Measurements from ENCODE around the gene PPP1R37. TPM values are rescaled to one million over a fixed set of nuclear protein-coding genes. Genes with fewer than 3 reads are reported as not detected.

Gene PPP1R37
- total and polyA plus RNA-seq, 2 donors (not counting 1 experiment from before 2014, with no cell fraction given), result 20.7 to 28.1 TPM

DNA sequence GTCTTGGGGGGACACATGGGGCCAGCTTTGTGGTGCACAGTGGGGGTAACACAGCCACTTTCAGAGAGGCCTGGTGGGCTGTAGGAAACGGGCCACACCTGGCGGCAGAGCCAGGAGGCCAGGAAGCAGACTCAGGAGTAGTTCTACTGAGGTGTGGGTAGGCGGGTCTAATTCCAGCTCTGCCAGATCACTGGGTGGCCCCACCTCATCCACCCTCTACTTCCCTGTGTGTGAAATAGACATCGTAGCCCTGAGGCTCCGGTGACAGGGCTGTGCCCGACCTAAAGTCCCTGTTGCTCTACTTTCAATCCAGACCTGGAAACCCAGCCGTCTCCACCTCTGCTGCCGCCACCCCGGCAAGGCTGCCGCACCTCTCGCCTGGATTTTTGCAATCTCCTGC, 63.8 kb downstream of the PPP1R37 start:
- peaks cover 41% of the 10 kb centered on the region for H3K27me3 Mint-ChIP-seq
- no peaks in the 10 kb centered on the region for H3K79me2 ChIP-seq (ENCODE audit: control insufficient read depth, insufficient read depth, low read length)
- ChIA-PET CTCF (no interaction called here), POLR2A (no interaction called here)
- DNase-seq (no peak), ATAC-seq (ENCODE audit: low read depth) (no peak)
- peaks cover 16% of the 10 kb centered on the region for H3K4me1 Mint-ChIP-seq
- no peak overlapping the region for H3K4me2 ChIP-seq (replicated peaks; ENCODE audit: low read depth, low read length, poor library complexity, severe bottlenecking)
- intact Hi-C loops (cut with micrococcal nuclease), result no loop called here
- peaks cover 0 to 51% (median 14%) of the 10 kb centered on the region in 4 experiments for H3K27me3 ChIP-seq (replicated peaks in 1 of 4; ENCODE audit: control extremely low read depth in 1 of 4, control insufficient read depth in 3 of 4, insufficient read depth in 4 of 4, low read length in 3 of 4)
- peaks cover 22 to 24% of the 10 kb centered on the region in 2 donors for H3K4me1 ChIP-seq (ENCODE audit: control insufficient read depth in 2 of 2, insufficient read depth in 2 of 2, low read length in 2 of 2)
- 93% methylated on average over 8 of the region's 11 CpGs for WGBS (ENCODE audit: insufficient coverage)
- H3K9me3 ChIP-seq (ENCODE audit: control extremely low read depth in 1 of 3, control insufficient read depth in 2 of 3, insufficient read depth in 1 of 3, low read length in 2 of 3), result peaks cover 0 to 20% (median 0%) of the 10 kb centered on the region in 3 donors
- no peak overlapping the region for H3K9ac ChIP-seq (ENCODE audit: low read length)
- H3K4me3 ChIP-seq (ENCODE audit: control extremely low read depth in 1 of 5, extremely low read depth in 1 of 5, insufficient read depth in 1 of 5, low read depth in 2 of 5, low read length in 4 of 5), result no peak overlapping the region
- no peak overlapping the region for H3K27ac ChIP-seq (ENCODE audit: low read length in 2 of 2)
- H2AFZ ChIP-seq (ENCODE audit: insufficient read depth, low read depth, low read length, poor library complexity, severe bottlenecking), result no peak overlapping the region
- no peaks in the 10 kb centered on the region for H3K9me3 Mint-ChIP-seq (ENCODE audit: insufficient read depth)
- H3K4me3 Mint-ChIP-seq, result no peak overlapping the region
- no peak overlapping the region for H3K27ac Mint-ChIP-seq
- no peaks in the 10 kb centered on the region for H3K36me3 ChIP-seq (replicated peaks in 1 of 2; ENCODE audit: control extremely low read depth in 1 of 2, control insufficient read depth in 1 of 2, extremely low read depth in 1 of 2, insufficient read depth in 2 of 2, low read length in 1 of 2)
- TF ChIP-seq, protein P1, sequence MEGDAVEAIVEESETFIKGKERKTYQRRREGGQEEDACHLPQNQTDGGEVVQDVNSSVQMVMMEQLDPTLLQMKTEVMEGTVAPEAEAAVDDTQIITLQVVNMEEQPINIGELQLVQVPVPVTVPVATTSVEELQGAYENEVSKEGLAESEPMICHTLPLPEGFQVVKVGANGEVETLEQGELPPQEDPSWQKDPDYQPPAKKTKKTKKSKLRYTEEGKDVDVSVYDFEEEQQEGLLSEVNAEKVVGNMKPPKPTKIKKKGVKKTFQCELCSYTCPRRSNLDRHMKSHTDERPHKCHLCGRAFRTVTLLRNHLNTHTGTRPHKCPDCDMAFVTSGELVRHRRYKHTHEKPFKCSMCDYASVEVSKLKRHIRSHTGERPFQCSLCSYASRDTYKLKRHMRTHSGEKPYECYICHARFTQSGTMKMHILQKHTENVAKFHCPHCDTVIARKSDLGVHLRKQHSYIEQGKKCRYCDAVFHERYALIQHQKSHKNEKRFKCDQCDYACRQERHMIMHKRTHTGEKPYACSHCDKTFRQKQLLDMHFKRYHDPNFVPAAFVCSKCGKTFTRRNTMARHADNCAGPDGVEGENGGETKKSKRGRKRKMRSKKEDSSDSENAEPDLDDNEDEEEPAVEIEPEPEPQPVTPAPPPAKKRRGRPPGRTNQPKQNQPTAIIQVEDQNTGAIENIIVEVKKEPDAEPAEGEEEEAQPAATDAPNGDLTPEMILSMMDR (IDR thresholded peaks at IDR 0.05), result no peak
- TF ChIP-seq EZH2 (IDR thresholded peaks at IDR 0.05; ENCODE audit: borderline replicate concordance, insufficient read depth, low read depth, low read length, poor library complexity, severe bottlenecking), result no peak
- H4K20me1 ChIP-seq (ENCODE audit: control insufficient read depth, insufficient read depth, low read length, poor library complexity, severe bottlenecking), result no peaks in the 10 kb centered on the region

DNA sequence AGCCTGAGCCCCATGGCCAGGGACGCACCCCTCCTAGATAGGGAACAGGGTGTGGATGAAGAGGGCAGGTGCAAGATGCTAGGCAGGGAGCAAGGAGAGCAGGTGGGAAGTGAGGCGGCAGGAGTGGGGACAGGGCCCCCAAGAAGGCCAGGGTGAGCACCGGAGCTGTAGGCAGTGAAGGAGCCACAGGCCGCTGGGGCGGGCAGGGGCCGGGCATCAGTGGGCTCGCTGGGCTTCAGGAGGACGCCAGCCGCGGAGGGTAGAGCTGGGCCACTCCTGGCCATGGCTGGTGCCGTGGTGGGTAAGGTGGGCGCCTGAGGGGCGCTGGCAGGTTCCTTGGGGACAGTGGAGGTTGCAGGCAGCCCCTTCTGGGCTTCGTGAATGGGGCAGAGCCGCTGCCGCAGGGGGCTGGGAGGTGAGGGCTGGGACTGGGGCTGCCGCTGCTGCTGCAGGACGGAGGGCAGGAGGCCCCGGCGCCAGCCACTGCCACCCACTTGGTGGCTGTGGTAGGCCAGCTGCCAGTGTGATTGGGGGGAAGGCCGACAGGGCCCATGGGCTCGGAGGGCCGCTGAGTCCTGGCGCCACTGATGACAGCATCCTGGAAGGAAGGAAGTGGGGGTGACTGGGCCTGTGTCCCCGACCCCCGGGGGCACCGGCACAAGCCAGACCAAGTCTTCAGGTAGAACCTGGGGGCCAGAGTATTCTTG, 65.7 kb downstream of the PPP1R37 start:
- intact Hi-C loops (cut with micrococcal nuclease), result no loop called here
- Histone ChIP-seq H3K36me3 (replicated peaks in 1 of 2; ENCODE audit: control extremely low read depth in 1 of 2, control insufficient read depth in 1 of 2, extremely low read depth in 1 of 2, insufficient read depth in 2 of 2, low read length in 1 of 2) (no peaks in the 10 kb centered on the region), H3K9ac (ENCODE audit: low read length) (no peak overlapping the region), H3K4me3 (ENCODE audit: control extremely low read depth in 1 of 5, extremely low read depth in 1 of 5, insufficient read depth in 1 of 5, low read depth in 2 of 5, low read length in 4 of 5) (no peak overlapping the region), H3K4me2 (replicated peaks; ENCODE audit: low read depth, low read length, poor library complexity, severe bottlenecking) (no peak overlapping the region), H3K27ac (ENCODE audit: low read length in 2 of 2) (no peak overlapping the region), H2AFZ (ENCODE audit: insufficient read depth, low read depth, low read length, poor library complexity, severe bottlenecking) (no peak overlapping the region), H4K20me1 (ENCODE audit: control insufficient read depth, insufficient read depth, low read length, poor library complexity, severe bottlenecking) (no peaks in the 10 kb centered on the region), H3K4me1 (ENCODE audit: control insufficient read depth in 2 of 2, insufficient read depth in 2 of 2, low read length in 2 of 2) (peaks cover 5 to 6% of the 10 kb centered on the region in 2 donors), H3K9me3 (ENCODE audit: control extremely low read depth in 1 of 3, control insufficient read depth in 2 of 3, insufficient read depth in 1 of 3, low read length in 2 of 3) (peaks cover 0 to 8% (median 0%) of the 10 kb centered on the region in 3 donors), H3K79me2 (ENCODE audit: control insufficient read depth, insufficient read depth, low read length) (no peaks in the 10 kb centered on the region), H3K27me3 (replicated peaks in 1 of 4; ENCODE audit: control extremely low read depth in 1 of 4, control insufficient read depth in 3 of 4, insufficient read depth in 4 of 4, low read length in 3 of 4) (peaks cover 0 to 35% (median 11%) of the 10 kb centered on the region in 4 experiments)
- peaks cover 37% of the 10 kb centered on the region for H3K27me3 Mint-ChIP-seq
- TF ChIP-seq, protein P1 (IDR thresholded peaks at IDR 0.05), result no peak
- TF ChIP-seq EZH2 (IDR thresholded peaks at IDR 0.05; ENCODE audit: borderline replicate concordance, insufficient read depth, low read depth, low read length, poor library complexity, severe bottlenecking), result no peak
- H3K27ac Mint-ChIP-seq, result no peak overlapping the region
- DNase-seq (no peak), ATAC-seq (ENCODE audit: low read depth) (no peak)
- peaks cover 9% of the 10 kb centered on the region for H3K4me1 Mint-ChIP-seq
- CTCF ChIA-PET, result interaction anchor here (1.3 kb wide), 1 partner anchor 23 kb away, joined by 3 read pairs; no protein-coding TSS in a partner anchor
- H3K9me3 Mint-ChIP-seq (ENCODE audit: insufficient read depth), result no peaks in the 10 kb centered on the region
- no peak overlapping the region for H3K4me3 Mint-ChIP-seq
- POLR2A ChIA-PET, result no interaction called here
- WGBS (ENCODE audit: insufficient coverage), result 53% methylated on average over 27 of the region's 27 CpGs
